ENCODE data around the gene BEND4.
"Not testable (repeated sequence)": the region's sequence is repeated elsewhere in the genome, so short reads cannot be mapped to it uniquely, and the experiment has no call there.

Gene BEND4

DNA sequence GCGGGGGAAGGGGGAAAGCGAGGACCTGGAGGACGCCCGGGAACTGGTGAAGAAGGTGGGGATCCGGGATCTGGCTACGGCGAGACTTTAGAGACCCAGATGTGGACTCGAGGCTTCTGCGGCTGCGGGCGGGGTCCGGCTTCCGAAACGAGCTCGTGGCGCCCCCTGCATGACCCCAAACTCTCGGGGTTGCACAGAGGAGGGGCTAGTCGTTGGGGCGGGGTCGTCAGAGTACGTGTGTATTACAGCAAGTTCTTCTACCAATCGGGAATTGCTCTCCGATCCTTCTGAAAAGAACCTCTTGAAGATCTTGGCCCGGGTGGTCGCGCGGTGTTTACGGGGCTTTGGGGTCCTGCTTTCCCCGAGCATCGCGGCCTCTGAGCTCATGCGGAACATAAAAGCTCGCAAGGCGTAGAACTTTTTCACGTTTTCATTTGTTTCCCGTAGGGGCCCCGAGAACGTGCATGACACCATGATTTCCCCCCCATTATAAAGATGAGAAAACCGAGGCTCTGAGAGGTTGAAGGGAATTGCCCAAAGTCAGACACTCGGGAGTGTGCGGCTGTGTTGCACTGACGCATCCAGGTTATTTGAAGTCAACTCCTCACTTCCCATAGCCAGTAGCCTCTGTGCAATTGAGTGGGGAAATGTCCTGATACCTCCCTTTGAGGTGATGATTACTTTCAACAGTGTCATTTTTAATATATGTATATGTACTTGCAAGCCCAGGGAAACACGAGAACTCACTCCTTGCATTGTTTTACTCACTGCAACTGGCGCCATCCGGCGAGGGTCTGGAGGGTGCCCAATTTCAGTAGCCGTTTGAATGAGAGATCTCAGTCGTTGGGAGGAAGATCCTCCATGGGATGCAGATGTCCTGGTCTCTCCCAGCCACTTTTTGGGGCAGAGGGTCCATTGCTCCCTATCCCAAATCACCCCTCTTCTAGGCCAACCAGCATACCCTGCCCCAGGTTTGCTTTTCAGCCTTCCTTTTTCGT lies at the start of gene BEND4:
Gene BEND4 (minus strand): TSS at position 149 of the 998 bp plus-strand sequence. CDS start 512 bp downstream, outside the sequence.
- DNase-seq (ENCODE audit: low spot score), result no peak

DNA sequence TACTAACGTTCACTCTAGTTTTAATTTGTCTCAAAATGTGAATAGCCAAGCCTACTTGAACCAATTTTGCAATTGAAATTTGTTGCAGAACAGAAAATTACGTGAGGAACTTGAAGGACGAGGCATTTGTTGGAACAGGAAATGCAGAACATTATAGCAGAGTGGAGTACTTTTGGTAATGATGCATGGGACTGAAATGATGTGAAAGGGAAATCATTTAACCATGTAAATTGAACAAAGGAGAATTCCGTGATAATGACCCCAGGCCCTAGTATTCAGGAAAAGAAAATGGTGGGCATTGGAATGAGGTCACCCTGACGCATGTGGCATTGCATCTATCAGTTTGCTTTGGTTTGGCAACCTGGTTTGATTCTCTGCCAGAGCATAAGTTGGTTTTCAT lies 44.9 kb upstream of the BEND4 start:
- no peak for DNase-seq (ENCODE audit: low spot score)

DNA sequence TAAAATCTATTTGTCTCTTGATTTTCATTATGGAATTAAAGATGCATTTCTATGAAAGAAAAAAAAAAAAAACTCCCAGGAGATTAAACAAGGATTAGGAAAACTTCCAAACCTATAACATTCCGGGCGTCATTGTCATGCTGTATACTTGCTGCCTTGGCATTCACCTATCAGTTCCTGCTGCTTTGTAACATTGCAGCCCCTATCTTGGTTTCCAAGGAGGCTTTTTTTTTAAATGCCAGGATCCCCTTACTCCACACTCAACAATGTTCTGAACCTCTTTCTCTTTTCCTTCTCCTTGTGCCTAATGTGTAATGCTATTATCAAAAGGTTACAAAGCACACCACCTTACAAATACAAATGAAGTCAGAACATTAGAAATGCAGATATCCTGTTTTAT lies 20.5 kb upstream of the BEND4 start:
- DNase-seq (ENCODE audit: low spot score), result no peak

DNA sequence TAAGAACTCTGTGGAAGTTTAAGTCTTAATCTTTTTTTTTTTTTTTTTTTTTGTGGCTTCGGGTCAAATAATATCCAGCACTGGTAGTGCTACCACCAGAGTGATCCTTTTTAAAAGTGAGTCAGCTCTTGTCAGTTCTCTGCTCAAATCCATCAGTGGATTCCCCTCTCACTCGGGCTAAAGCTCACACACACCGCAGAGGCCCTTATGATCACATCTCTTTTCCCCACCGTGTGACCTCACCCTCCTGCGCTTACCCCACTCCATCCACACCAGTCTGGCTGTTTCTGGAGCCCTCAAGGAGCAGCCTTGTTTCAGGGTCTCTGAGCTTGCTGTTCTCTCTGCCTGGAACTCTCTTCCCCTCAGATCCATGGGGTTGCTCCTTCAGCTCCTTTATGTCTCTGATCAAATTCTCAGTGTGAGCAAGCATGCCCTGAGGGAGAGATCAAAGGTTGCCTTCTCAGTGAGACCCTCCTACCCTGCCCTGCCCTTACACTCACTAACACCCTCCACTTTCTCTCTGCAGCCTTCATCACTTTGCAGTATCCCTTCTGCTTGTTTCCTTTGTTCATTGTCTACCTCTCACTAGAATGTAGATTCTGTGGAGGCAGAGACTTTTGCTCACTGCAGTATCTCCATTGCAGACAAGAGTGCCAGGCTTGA lies 19.8 kb upstream of the BEND4 start:
- peak; percentile 41 for DNase-seq (ENCODE audit: low spot score)

DNA sequence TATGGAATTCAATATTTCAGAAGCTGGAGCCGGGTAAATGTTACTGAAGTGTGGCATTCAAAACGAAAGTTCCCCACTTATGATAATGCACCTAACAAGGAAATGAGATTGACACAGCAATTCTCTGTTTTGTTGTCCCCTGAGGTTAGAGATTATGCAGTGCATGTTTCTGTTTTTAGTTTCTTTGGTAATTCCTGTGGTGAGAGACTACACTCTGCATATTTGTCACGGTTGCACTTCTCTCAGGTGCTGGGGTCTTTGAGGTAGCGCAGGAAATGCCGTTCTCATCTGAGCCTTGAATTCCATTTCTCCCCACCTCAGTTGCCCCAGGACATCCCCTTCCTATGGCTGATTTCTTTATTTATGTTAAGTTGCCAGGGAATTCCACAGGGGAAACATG lies 15.3 kb upstream of the BEND4 start:
- DNase-seq (ENCODE audit: low spot score), result no peak

DNA sequence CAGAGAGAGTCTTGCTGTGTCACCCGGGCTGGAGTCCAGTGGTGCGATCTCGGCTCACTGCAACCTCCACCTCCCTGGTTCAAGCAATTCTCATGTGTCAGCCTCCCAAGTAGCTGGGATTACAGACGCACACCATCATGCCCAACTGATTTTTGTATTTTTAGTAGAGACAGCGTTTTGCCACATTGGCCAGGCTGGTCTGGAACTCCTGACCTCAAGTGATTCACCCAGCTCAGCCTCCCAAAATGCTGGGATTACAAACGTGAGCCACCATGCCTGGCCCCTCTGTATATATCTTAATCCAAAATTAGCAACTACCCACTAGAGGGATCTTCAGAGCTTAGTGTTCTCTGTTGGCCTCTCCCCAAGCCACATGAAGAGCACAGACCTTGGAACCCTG lies 13.7 kb upstream of the BEND4 start:
- DNase-seq (ENCODE audit: low spot score), result not testable (repeated sequence)

DNA sequence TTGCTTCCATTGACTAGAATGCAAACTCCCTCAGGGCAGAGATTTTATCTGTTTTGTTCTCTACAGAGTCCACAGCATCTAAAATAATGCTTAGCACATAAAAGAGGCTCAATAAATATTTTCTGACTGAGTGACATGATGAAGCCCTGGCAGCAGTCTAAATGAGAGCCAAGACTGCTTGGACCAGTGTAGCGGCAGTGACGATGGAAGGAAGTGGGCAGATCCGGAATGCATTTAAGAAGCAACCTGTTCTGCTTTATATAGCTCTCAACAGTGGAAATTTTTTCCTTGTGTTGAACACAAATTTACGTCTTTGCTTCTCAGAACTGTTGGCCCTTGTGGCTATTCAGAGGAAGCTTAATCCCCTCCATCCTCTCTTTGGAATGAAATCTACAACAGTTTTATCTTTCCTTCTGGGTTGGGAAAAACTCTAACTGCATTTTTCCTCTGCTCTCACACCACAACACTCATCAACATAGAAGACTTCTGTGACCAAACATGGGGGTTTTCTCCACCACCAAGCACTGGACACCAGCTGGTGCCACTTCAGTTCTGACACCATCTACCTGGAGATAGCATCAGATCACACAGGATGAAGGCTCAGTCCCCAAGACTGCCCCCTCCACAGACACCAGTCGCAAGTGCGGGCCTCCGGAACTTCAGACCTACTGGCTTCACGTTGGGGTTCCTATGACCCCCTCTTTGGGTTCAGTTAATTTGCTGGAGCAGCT lies 7.0 kb upstream of the BEND4 start:
- DNase-seq (ENCODE audit: low spot score), result no peak

DNA sequence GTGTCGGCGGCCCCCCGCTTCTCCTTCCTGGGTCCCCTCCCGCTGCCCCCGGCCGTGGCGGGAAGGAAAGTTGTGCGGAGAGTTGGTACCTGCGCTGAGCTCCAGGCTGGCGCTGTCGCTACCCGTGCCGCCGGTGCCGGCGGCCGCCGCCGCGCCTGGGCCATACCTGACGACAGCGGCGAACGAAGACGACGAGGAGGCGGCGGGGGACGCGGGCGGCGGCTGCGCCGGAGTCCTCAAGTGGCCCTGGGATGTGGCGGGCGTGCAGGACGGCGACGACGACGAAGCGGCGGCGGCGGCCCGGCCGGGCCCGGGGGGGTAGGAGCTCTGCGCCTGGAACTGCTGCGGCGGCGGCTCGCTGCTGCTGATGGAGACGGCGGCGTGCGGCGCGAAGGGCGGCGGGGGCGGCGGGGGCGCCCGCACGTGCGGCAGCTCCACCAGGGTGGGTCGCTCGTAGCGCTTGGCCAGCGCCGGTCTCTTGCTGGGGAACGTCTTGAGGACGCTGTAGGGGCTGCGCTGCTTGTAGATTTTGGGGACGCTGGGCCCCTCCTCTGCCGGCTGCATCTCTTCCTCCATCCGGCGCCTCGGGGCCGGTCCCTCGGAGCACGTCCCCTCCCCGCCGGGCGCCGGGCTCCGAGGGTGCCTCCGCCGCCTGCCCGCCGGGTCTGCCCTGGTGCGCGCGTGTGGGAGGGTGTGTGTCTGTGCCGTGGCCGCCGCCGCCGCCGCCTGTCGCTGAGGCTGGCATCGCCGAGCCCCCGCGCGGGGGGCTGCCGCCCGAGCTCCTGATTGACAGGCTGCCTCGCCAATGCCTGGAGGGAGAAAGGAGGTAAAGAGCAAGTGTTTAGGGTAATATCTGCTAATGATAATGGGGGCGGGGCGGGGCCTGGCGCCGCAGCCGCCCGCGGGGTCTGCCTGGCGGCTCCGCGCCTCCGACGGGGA lies 618 bp downstream of the BEND4 start:
- DNase-seq (ENCODE audit: low spot score), result peak; percentile 86

DNA sequence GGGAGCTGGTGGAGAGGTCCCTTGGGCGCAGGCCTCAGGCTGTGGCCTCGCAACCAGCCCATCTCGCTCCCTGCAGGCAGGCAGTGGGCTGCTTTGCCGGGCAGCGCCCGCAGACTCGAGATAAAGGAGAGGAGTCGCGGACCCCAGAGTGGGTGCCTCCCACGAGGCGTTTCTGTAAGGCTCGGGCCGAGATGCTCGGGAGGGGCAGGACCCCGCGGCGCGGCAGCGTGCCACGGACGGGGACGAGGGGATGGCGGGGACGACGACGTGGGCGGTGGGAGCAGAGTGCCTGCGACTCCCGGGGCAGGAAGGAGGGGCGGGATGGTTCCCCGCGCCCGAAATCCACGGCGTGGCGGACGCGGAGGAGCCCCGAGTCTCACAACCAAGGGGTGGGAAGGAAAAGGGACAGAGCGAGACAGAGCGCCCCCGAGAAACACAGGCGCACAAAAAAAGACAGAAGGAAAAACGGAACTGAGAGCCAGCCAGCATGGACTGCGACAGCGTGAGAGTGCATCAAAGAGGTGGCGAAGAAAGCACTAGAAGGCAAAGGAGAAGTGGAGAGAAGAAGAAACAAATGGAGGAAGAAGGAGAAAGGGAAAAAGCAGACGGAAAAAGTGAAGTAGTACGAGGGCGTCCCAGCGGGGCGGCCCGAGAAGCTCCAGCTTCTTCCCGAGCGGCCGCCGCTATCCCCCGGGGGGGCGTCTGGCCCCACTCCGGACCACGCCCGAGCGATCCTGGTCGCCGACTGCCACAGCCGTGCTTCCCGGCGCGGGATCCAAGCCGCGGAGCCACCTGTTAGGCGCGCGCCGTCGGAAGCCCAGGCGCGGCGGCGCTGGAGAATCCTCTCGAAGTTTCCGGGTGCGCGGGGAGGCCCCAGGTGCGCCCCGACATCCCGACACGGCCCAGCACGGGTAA lies 1.5 kb downstream of the BEND4 start:
- peak; percentile 51 for DNase-seq (ENCODE audit: low spot score)

DNA sequence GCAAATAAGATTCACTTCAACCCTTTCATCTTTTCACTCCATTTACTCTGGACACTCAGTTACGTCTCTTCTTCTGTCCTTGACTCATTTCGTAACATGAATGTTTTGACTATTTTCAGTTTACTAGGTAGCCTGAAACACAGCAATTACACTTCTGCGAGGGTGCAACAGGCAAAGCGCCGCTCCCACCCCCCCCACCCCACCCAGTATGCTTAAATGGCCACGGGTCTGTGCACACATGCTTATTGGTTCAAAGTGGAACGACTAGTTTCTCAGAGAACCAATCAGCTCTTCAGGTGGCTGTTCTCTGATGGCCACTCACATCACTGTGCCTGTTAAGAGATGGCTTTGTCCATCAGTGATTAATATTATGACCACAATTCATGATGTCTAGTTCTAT lies 3.5 kb downstream of the BEND4 start:
- DNase-seq (ENCODE audit: low spot score), result no peak

DNA sequence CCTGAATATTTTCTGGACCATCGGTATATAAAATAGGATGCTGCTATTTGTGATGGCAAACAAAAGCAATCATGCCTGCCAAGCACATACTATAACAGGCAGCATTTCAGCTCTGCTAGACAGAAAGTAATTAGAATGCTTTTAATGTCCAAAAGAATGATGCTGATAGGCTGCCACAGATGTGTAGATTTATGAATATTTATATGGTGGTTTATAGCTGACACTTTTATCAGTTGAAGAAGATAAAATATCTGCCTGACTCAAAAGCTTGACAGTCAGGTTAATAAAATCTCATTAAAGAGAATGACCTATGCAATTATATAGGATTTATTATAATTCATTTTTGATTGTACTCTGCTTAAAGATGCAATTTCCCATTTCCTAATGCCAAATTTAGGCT lies 4.0 kb downstream of the BEND4 start:
- no peak for DNase-seq (ENCODE audit: low spot score)

DNA sequence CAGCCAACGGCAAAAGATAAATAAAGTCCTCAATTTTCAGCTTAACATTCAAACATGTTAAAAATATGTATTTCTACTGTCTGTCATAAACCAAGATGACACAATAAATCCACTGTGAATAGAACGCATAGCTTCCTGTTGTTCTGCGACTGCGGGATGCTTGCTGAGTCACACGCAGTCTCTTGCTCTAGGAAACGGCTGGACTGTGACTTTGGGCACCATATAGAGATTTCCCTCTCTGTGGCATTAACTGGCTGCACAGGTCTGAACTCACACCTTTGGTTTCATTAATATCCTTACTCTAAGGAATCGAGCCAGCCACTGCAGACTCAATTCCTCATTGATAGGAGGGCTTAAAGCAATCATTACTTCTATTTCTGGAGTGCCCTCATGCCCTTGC lies 8.4 kb downstream of the BEND4 start:
- no peak for DNase-seq (ENCODE audit: low spot score)

DNA sequence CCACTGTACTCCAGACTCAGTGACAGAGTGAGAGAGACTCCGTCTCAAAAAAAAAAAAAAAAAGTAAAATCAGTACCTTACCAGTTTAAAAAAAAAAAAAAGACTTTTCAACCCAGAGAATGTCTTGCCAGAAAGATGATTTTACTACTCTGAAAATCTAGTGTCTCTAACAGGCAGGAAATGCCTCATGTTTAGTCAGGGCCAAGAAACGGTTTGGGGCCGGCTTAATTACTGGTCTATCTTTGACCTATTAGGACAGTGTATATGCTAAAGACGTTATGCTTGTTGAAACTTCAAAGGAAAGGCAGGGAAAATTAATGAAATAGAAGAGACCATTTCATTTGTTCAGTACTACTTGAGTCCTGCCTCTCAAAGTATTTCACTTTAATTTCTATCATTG lies 9.9 kb downstream of the BEND4 start:
- DNase-seq (ENCODE audit: low spot score), result no peak

DNA sequence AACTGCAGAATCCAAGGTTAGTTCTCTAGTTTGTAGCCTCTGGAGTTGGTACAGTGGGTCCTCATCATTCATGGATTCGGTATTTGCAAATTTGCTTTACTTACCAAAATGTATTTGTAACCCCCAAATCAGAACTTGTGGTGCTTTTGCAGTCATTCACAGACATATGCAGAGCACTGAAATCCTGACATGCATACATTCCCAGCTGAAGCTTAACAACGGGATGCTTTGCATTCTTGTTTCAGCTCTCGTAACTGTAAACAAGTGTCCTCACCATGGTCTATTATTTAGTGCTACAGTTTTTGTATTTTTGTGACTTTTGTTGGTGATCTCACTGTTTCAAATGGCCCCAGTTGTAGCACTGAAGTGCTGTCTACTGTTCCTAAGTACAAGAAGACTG lies 16.1 kb downstream of the BEND4 start:
- DNase-seq (ENCODE audit: low spot score), result no peak

DNA sequence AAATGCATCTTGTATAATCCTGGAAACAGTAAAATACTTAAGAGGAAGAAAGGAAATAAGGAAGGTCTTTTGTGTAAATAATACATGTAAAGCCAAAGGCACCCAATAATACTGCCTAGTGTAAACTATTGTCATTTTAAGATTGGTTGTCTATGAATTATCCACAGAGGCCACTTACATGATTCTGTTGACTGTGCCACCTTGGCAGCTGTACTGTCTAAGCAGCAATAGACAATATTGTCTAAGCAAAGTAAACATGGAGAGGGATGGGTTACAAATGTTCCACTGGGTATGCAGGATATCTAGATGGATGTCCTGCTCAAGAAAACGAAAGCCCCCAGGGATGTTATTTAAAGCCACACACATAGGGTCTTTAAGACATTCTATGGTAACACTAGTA lies 19.4 kb downstream of the BEND4 start:
- DNase-seq (ENCODE audit: low spot score), result no peak

DNA sequence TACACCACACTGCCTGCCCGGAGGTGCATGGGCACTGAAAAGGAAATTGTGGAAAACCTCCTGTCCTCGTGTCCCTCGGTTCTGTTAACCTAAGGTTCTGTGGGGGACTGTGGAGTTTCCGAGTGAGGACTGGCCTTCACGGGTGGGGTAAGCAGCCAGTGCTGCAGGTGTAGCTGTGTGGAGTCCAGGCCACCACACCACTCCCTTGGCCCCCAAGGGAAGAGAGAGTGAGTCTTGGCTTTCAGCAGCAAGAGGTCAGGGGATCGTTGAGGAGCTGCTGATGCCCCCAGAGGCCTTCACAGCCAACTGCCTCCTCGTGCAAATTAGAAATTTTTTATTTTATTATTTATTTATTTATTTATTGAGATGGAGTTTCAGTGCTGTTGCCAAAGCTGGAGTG lies 20.4 kb downstream of the BEND4 start:
- DNase-seq (ENCODE audit: low spot score), result no peak

DNA sequence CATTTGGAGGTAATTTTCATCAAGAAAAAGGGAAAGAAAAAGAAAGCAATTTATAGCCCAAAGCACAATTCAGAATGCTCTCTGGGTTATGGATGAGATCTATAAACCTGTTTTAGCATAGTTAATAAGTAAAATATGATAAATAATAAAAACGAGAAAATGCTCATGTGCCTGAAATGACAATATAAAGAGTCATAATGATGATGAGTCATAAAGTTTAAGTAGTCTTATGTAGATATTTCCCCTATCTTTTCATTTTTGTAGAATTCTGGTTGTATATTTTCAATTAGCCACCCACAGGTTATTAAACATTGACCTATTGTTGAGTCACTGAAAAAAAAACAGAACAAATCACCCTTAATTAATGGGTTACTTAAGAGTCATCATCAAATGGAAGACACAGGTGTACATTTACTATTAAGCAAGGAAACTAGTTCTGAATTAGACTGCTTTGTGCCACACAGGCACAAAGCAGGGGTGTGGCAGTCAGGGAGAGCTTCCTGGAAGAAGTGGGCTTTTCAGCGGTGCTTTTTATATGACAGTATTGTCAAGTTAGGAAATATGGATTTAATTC lies 29.3 kb downstream of the BEND4 start:
- no peak for DNase-seq (ENCODE audit: low spot score)

DNA sequence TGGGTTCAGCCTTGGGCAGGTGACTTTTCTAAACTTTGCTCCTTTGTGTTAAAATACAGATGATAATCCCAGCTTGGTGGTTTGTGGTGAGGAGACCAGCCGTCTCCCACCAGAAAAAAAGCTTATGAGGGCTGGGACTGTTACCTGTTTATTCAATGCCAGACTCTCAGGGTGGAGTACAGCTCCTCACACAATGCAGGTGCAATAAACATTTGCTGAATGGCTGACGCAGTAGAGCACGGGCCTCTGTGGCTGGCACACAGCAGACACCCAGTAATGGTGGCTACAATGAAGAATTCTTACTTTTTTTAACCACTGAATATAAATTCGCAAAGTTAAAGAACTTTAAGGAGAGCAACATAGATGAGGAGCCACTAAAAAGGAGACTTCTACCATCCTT lies 30.2 kb downstream of the BEND4 start:
- no peak for DNase-seq (ENCODE audit: low spot score)

DNA sequence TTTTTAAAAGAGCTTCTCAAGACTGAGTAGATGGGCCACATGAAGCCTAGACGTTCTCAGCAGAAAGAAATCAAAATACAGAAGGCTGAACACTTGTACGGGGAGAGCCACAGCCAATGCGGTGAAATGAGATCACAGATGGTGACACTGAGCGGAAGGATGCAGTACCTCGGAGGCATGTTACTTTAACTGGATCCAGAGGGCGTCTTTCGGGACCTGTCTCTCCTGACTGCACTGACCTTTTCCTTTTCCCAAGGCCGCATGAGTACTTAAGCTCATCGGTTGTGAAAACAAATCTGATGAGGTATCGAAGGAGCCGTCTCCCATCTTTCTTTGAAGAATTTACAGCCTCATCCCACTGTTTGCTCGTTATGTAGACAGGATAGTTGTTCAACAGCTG lies 32.6 kb downstream of the BEND4 start:
- DNase-seq (ENCODE audit: low spot score), result no peak

DNA sequence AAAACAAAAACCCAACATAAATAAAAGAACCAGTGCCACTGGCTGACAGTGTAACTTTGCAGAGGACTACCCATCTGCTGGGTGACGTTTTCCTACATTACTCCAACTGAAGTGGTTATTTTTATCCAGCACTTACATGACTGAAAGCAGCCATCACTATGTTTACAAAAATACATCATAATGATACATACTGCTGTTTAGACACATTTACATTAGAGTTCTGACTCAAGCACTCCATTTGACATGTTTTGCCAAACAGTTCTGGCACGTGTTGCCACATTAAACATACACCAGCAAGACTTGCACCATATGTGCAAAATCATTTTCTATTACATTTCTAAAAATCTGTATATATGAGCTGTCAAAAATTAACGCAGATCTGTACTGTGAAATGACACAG lies 39.6 kb downstream of the BEND4 start:
- DNase-seq (ENCODE audit: low spot score), result no peak
